Activated T-cell treated with anti-CD3 and anti-CD28 coated beads for 24 hours (primary cell): ENCODE measurements around the gene JPH4.
"Not testable (repeated sequence)": the region's sequence is repeated elsewhere in the genome, so short reads cannot be mapped to it uniquely, and the experiment has no call there.

ENCODE experiments used
- DNase-seq: peaks from one replicate; pipeline ENCODE4 v3.0.0-alpha.2; 2020; ENCODE audit warnings: low read depth

JPH4 gene

GRCh38 chr14:23546450-23547035, 32.0 kb downstream of the JPH4 start:
- DNase-seq, result no peak

GRCh38 chr14:23545740-23546365, 32.7 kb downstream of the JPH4 start:
- DNase-seq, result no peak

- no peak for DNase-seq
Observed at GRCh38 chr14:23544511-23545447, 33.8 kb downstream of the JPH4 start.

- no peak for DNase-seq
Observed at GRCh38 chr14:23543403-23543802, 35.2 kb downstream of the JPH4 start.

GRCh38 chr14:23542261-23542660, 36.3 kb downstream of the JPH4 start:
- no peak for DNase-seq

- DNase-seq, result no peak
Observed at GRCh38 chr14:23540141-23540469, 38.5 kb downstream of the JPH4 start.

- peak; percentile 14 for DNase-seq
Observed at GRCh38 chr14:23539248-23540140, 39.1 kb downstream of the JPH4 start.

GRCh38 chr14:23538785-23539184, 39.8 kb downstream of the JPH4 start:
- DNase-seq, result no peak

GRCh38 chr14:23538050-23538718, 40.4 kb downstream of the JPH4 start:
- no peak for DNase-seq

GRCh38 chr14:23537351-23538049, 41.1 kb downstream of the JPH4 start:
- no peak for DNase-seq

GRCh38 chr14:23536906-23537305, 41.7 kb downstream of the JPH4 start:
- DNase-seq, result not testable (repeated sequence)

GRCh38 chr14:23536494-23536893, 42.1 kb downstream of the JPH4 start:
- DNase-seq, result no peak

GRCh38 chr14:23535943-23536342, 42.6 kb downstream of the JPH4 start:
- no peak for DNase-seq

- DNase-seq, result no peak
Observed at GRCh38 chr14:23533652-23534435, 44.7 kb downstream of the JPH4 start.

GRCh38 chr14:23532658-23533057, 45.9 kb downstream of the JPH4 start:
- DNase-seq, result no peak

- no peak for DNase-seq
Observed at GRCh38 chr14:23531391-23531790, 47.2 kb downstream of the JPH4 start.

GRCh38 chr14:23530375-23531055, 48.1 kb downstream of the JPH4 start:
- no peak for DNase-seq

GRCh38 chr14:23529016-23529415, 49.6 kb downstream of the JPH4 start:
- DNase-seq, result no peak

GRCh38 chr14:23528555-23528954, 50.0 kb downstream of the JPH4 start:
- DNase-seq, result no peak

- no peak for DNase-seq
Observed at GRCh38 chr14:23525611-23526010, 53.0 kb downstream of the JPH4 start.
